ENCODE results near the gene DYRK3. TPM values are rescaled to one million over a fixed set of nuclear protein-coding genes. Genes with fewer than 3 reads are reported as not detected.

Gene DYRK3
- total and polyA plus RNA-seq, 2 of the 8 experiments (the other 6 are each of a cell fraction or from before 2014, with no cell fraction given): 2.1 to 8.5 TPM

- TF ChIP-seq KDM1A (IDR thresholded peaks at IDR 0.05; ENCODE audit: borderline replicate concordance, low read length): no peak
- no peak for TF ChIP-seq ATF2 (IDR thresholded peaks at IDR 0.05; ENCODE audit: low read length)
- TF ChIP-seq SIN3A (conservative IDR thresholded peaks at IDR 0.05 in 1 of 2, IDR thresholded peaks at IDR 0.05 in 1 of 2; ENCODE audit: low read depth in 1 of 2, low read length in 2 of 2): no peak
- no peak for TF ChIP-seq POLR2AphosphoS5 (IDR thresholded peaks at IDR 0.05; ENCODE audit: low read depth, low read length)
- no peak for TF ChIP-seq TAF7 (optimal IDR thresholded peaks at IDR 0.05; ENCODE audit: borderline replicate concordance, low read depth, low read length)
- TF ChIP-seq EZH2 (IDR thresholded peaks at IDR 0.05; ENCODE audit: low read depth, low read length, severe bottlenecking): no peak
Observed at GRCh38 chr1:206657751-206658150, 22.4 kb downstream of the DYRK3 start (continued).

Data from H1 (cell line).